HG03439 (cell line): ENCODE results near the gene RILP.

ENCODE experiments used
- ATAC-seq: cut with Tn5 transposase; IDR thresholded peaks from one replicate; pipeline ENCODE4 v1.9.1; 2021; ENCODE audit warnings: mild to moderate bottlenecking, moderate library complexity; ENCODE audit not compliant: unreplicated experiment

The RILP gene

DNA sequence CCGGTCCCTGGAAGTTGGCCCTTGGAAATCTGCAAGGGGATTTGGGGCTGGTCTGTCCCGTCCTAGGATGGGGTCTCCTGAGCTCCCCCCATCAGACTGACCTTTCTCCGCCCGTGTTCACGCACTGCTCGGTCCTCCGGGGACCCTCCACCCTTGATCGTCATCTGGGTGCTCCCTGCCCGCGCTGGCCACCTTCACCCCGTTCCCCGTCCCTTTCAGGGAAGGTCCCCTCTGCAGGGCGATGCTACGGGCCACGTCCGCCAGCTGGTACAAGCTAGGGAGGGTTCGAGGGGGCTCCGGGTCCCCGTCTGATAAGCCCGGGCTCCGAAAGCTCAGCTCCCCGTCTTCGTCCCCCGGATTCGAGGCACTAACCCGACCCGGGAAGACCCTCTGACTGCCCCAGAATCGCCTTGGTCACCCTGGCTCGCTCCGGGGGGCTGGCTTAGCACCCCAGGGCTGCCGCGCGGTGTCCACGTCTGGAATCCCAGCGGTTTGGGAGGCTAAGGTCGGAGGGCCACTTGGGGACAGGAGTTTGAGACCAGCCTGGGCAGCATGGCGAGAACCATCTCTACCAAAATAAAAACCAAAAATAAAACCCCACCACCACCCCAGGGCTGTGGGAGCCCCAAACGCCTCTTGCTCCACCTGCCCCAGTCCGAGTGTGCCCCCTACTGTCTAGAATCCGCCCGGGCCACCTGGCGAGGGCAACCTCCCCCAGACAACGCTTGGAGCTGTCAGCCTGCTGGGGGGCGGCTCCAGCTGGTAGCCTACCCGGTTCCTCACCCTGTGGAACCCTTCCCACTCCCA is 20.0 kb downstream of the RILP start:
- no peak for ATAC-seq

DNA sequence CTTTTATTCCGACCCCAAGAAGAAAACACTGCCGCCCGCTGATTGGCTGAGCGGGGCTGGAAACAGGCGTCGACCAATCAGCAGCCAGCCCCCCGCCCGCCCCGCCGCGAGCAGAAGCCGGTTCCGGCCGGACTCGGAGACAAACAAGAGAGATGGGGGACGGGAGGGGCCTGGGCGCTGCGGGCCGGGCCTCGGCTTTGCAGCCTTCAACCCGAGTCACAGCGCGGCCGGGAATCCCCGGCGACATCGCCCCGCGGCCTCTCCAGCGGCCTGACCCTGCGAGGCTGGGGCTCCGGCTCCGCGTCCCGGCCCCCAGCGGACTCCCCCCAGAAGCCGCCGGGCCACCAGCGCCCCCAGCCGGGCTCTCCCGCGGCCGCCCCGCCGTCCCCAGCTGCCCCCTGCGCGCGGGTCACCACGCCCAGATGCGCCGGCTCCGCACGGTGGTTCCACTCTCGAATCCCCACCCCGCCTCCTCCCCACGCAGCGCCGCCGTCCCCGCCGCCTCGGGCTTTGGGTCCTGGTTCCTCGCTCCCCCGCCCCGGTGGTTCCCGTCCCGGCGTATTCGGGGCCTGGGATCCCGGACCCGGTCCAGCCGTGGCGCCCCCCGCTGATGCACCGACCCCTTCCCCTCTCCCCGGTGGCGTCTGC is 20.7 kb downstream of the RILP start:
- peak; percentile 62 for ATAC-seq

DNA sequence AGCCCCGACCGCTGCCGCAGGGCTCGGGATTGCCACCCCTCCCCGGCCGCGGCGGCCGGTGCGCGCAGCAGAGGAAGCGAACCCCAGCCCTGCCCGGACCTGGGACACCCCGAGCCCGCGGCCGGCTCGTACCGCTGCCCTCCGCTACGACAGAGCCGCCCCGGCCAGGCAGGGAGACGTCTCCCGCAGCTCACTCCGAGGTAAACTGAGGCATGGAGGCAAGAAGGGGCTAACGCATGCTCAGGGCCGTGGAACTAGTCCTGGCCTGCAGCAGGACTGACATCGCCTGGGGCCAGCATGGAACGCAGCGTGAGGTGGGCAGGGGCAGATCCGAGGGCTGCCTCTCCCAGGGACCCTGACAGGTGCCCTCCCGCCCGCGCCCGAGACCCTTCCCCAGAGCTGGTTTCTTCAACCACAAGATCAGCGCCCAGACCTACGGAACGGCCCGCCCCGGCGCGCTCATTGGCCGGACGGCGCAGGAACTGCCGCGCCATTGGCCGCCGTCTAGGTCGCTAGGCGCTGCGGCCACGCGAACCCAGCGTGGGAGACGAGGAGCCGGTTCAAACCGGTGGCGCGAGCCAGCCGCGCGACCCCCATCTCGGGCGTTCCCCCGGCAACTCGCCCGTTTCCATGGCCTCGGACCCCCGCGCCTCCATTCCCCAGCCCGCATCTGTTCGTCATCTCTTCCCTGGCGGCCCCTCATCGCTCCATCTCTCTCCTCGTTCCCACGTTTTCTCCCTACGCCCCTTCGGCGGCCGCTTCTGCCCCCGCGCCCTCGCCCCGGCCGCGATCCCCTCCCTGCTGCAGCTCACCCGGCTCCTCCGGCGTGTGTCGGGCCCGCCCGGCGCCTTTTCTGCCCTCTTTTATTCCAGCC is 21.4 kb downstream of the RILP start, which contains the start of gene SLC43A2:
Gene SLC43A2, minus strand, starts transcription at position 853 of the 874 bp plus-strand sequence. CDS start 960 bp downstream, outside the sequence.
- ATAC-seq = peak; percentile 55

DNA sequence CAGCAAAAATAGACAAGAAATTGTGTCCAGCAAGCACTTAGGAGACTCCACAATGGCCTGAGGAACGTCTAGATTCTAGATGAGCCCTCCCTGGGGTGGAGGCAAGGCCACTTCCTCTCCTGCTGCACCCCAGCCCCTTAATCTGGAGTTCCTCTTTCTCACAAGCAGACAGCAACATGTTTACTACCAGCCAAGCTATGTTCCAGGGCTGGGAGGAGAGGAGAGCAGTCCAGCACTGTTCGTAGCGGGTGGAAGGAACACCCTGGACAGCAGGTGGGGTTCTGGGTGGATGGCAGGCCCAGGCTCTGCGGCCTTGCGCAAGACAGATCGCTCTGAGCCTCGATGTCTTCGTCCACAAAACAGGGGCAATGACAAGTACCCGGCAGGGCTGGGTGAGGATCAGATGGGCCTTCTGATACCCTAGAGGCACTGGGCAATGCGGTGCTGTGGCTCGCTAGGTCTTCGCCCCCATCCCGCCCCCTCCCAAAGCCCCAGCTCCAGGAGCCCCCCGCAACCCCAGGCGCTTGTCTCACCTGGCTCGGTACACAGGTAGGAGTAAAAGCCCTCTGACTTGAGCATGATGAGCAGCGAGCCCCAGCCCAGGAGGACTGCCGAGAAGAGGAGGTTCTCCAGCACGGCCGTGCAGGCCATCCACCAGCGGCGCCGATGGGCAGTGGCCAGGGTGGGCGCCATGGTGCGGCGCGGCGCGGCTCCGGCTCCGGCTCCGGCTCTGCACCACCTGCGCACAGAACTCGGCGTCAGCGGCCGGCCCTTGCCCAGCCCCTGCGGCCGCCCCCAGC is 22.3 kb downstream of the RILP start:
- ATAC-seq = no peak

DNA sequence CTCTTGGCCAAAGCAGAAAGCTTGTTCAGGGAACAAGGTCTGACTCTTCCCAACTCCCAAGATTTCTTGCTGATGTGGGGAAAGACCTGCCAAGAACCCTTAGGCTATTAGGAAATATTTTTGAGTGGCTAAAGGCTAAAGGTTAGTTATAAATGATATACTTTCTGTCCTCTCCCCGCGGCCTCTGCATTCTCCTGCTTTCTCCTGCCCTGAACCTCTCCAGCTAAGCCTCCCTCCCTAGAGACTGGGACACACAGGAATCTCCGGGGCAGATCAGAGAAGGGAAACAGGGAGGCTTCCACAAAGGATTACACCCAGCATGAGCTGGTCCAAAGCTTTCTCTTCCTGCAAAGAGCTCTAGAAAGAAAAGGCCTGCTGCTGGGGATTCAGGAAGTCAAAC is 23.3 kb downstream of the RILP start:
- ATAC-seq = no peak

DNA sequence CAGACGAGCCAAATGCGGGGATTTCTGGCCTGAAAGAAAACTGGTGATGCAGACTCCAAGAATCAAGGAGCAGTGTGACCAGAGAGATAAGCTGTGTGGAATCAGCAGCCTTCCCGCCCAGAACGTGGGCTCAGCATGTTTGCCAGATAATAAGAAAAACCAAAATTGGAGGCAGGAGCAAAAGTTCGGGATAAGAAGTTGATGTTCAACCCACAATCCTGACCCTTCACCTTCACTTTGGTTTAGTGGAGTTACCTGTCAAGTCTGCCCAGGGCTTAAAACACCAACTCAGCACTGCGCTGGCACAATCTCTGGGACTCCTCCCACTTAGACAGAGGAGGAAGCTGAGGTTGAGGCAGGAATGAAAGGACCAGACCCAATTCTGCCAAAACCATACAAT is 24.1 kb downstream of the RILP start:
- ATAC-seq = no peak

DNA sequence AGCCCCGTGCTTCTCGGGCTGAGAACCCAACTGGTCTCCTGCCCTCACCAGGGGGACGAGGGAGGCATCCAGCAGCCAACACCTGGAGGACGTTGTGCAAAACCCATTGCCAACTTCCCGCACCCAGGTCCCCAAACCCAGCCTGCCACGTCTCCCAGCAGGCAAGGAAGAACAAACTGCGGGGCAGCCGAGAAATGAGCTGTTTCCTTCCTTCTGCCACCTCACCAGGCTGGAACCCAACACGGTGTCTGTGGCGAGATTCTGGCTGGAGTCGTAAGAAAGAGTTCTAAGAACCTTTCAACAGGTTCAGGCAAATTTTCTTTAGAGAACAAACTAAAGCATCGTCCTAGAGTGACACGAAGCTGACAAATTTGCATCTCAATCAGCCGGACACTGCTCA is 24.6 kb downstream of the RILP start:
- no peak for ATAC-seq

DNA sequence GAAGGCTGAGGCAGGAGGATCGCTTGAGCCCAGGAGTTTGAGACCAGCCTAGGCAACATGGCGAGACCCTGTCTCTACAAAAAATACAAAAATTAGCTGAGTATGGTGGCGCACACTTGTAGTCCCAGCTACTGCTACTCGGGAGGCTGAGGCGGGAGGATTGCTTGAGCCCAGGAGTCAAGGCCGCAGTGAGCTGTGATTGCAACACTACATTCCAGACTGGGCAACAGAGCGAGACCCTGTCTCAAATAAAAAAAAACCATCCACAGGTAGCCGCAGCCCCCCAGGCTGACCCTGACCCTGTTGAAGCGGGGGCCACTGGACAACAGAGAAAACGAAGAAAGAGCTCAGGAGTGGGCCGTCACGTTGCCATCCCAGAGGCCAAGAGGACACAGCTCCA is 25.0 kb downstream of the RILP start:
- no peak for ATAC-seq

DNA sequence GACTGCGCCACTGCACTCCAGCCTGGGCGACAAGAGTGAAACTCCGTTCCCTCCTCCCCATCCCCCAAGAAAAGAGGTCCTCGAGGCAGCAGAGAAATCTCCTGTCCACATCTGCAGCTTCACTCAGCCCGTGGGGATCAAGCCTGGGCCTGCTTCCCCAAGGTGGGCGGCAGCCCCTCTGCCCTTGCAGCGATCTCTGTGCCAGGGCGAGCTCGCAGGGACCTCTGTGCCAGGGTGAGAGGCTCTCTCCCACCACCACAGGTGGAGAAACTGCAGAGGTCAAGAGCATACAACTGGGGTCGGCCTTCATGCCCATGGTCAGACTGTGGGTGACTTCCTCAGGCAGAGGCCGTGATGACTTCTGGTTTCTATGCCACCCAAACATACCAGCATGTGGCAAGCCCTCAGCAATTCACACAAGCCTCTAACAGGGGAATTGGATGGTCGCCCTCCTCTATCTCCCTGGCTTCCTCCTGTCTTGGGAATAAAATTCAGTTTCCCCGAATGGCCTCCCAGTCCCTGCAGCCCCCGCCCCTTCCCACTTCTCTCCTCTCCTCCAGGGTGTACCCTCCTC is 26.5 kb downstream of the RILP start:
- ATAC-seq = no peak

DNA sequence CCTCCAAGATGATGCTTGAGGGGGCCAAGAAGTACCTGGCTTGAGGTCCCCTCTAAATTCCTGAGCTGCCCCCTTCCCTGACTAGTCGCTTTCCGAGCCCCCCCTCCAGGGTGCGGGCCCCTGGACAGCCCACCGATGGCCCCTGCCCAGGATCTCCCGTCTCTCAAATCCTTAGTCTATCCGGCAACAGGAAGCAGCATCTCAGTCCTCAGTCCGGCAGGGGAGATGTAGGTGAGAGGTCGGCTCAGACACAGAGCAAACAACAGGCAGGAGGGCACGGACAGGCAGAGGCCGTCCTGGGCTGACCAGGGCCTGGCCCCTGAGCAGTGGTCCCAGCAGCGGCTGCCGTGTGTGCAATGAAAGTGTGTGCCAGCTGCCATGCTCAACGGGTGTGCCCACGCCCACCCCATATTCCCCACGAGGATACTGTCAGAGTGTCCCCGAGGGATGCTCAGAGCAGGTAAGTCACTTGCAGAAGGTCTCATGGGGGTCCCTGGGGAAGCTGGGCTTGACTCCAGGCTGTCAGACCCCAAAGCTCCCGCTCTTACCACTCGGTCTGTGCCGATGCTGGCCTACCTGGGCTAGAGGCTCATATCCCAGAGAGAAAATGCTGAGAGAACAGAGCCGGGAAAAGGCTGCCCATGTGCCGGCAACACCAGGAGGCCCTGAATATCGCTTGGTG is 28.3 kb downstream of the RILP start:
- ATAC-seq = no peak

DNA sequence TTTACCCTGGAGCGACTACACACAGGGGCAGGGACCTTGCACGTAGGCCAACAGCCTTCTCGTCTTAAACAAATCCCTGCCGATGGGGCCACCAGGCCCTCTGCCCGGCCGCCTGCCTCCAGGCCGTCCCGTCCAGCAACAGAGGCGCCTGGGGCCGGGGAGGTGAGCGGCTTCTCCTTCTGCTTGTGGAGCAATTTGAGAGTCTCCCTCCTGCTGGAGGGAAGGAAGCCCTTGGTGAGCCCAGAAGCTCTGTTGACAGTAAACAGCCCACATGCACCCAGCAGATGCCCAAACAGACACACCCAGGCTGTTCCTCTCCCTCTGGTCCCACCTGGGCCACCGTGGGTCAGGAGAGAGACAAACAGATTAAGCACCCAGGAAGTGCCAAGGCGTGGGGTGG is 29.2 kb downstream of the RILP start:
- no peak for ATAC-seq

DNA sequence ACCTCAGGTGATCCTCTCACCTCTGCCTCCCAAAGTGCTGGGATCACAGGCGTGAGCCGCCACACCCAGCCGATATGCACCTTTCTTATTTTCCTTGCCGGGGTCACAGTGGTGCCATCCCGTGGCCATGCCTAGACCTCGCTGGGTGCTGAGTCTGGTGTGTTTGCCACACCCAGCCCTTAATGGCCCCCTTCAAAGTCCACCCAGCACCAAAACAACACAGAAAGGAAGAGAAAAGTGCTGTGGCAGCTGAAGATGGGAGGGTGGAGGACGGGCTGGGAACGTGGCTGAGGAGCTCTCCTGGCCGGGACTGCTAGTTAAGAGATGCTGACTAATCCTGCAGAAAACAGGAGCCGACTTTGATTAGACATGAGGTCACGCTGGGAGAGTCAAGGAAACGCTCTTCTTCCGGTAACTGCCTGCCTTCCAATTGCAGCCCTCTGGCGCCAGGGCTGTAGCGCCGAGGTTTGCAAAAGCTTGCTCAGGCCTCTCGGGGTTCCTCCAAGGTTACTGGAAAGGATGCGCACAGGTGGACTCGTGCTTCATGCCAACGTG is 32.0 kb downstream of the RILP start:
- ATAC-seq = no peak

DNA sequence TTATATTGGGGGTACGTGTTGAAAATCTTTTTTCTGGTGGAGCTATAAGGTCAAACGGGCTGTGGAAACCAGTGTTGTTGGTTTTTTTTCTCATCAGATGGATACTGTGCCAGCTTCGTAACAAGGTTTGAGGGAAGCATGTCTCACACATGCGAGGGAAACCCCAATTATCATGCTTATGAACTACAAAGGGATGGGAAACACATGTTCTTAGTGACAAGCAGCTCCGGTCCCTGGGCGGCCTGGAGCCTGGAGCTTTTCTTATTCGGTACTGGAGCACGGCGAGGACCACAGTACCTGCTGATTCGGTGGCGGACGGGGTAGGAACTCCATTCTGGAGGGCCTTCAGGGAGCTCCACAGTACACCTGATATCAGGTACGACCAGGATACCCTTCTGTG is 33.6 kb downstream of the RILP start:
- no peak for ATAC-seq

DNA sequence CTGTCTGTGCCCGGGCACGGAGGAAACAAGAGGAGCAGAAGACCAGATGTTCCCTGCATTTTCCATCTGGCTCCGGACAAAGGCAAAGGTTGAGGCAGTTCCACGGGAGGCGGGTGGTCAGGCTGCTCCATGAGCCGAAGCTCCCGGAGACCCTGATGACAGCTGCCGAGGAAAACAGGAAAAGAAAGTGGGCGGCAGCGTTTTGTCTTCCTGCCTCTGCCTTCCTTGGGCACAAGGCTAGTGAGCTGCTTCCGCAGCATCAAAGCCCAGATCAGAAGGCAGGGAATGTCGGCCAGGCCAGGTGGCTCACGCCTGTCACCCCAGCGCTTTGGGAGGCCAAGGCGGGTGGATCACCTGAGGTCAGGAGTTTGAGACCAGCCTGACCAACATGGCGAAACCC is 37.3 kb downstream of the RILP start:
- no peak for ATAC-seq

DNA sequence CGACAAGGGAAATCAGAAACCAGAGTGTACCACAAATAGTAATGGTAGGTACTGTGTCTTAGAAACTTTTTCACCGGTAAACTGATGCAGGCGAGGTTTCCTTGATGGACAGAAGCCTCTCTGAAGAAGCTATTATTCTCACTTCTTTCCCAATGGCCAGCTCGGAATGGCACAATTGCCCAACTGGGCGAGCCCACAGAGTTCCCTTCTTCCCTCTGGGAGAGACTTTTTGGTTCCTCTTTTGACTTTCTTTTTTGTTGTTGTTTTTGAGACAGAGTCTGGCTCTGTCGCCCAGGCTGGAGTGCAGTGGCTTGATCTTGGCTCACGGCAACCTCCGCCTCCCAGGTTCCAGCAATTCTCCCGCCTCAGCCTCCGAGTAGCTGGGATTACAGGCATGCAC is 38.0 kb downstream of the RILP start:
- no peak for ATAC-seq

DNA sequence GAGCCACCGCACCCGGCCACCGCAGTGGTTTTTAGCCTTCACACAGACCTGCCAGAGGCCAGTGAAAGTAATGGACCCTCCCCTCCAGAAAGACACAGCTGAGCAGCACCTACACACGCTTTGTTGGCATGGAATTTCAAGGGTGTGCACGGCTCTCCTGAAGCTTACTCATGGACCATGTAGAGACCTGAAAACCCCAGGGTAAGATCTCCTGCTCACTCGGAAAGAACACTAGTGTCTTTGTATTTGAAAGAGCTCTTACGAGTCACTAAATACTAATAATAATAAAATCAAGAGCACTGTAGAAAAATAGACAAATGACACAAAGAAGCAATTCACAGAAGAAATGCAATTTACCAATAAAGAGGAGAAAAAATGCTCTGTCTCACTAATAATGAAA is 41.0 kb downstream of the RILP start:
- no peak for ATAC-seq

DNA sequence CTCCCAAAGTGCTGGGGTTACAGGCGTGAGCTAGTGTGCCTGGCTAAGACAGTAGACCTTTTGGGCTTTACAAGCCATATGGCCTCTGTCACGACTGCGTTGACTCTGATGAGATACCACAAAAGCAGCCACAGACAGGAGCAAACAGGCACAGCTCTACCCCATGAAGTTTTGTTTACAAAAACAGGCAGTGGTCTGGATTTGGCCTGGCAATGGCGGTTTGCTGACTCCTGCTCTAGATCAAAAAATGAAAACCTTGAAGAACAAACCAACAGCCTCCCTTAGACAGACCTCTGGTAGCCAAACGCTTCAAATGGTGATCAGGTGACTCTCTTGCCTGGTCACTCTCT is 41.7 kb downstream of the RILP start:
- ATAC-seq = no peak

DNA sequence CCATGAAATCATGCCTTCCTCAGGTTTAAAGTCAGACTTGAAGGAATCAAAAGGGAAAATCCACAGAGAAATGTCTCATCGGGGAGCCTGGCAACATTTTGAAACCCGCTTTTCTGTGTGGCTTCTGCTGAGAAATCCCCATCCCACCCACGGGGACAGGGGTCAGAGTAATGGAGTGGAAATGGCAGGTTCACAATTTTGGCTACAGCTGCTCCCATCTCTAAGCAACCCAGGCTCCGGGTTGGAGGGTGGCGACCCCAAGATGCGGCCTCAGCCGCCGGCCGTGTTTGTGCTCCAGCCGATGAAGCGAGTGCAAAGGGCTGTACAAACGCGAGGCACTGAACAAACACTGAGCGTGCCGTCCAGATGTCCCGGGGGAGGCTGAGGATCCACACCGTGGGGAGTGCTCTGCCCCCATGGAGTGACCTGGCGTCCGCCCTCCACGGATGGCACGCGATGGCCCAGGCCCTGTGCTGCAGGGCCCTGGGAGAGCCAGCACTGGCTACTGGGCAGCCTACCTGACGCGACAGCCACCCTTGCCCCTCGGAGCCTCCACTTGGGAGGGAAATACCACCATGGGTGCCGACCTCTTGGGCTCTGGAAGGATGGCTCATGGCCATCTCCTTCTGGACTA is 43.2 kb downstream of the RILP start:
- peak; percentile 34 for ATAC-seq

DNA sequence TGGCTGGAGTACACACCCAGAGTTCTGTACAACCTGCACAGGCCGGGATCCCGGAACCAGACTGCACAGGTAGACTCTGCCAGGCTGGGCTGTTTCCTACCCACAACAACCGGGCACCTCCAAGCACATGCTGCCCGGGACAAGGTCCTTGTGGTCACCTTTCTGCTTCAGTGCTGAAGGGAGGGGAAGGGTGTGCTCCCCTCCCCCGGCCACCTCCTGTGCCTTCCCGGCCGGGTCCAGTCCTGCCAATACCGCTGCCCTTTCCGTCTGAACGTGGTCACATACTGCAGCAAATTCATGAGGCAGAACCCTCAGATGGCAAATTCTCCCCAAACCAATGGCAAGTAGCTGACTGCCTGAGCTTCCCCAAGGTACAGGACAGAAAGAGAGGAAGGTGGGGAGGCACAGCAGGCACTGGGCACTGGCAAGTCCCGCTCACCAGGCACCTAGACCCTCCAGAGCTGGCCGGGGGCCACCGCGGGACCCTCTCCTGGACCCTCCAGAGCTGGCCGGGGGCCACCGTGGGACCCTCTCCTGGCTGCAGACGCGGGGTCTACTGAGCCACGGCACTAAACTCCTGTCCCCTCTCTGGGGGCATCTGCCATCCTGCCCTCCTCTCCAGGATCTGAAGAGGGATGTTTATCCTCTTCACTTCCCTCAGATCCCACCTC is 43.9 kb downstream of the RILP start:
- ATAC-seq = no peak
